ENCODE results near the gene GTPBP2. TPM values are rescaled to one million over a fixed set of nuclear protein-coding genes. Genes with fewer than 3 reads are reported as not detected.

GTPBP2 gene
- total and polyA plus RNA-seq, 2 of the 13 experiments (the other 11 are each of a cell fraction or from before 2014, with no cell fraction given), result 26.9 to 88.2 TPM

- TF ChIP-seq AKNA (CRISPR knock-in tag; IDR thresholded peaks at IDR 0.05; ENCODE audit: borderline replicate concordance), result no peak
- TF ChIP-seq DMAP1 (CRISPR knock-in tag; IDR thresholded peaks at IDR 0.05), result no peak
- TF ChIP-seq E2F2 (CRISPR knock-in tag; IDR thresholded peaks at IDR 0.05; ENCODE audit: borderline replicate concordance), result 0 out of 2 replicates have a peak, but pooled peaks have one; percentile 26
- peak; percentile 41; the same call in 1 of the 2 replicates for TF ChIP-seq ETV5 (CRISPR knock-in tag; IDR thresholded peaks at IDR 0.05; ENCODE audit: borderline replicate concordance)
- peak; percentile 76; the same call in 1 of the 2 replicates for TF ChIP-seq MEIS1 (CRISPR knock-in tag; IDR thresholded peaks at IDR 0.05; ENCODE audit: borderline replicate concordance)
- no peak for TF ChIP-seq ZBTB37 (CRISPR knock-in tag; IDR thresholded peaks at IDR 0.05)
- TF ChIP-seq CBX2 (IDR thresholded peaks at IDR 0.05; ENCODE audit: low read depth, low read length), result no peak
- TF ChIP-seq CBX2 (CRISPR knock-in tag; IDR thresholded peaks at IDR 0.05; ENCODE audit: low read depth), result no peak
- TF ChIP-seq ZNF784 (CRISPR knock-in tag; IDR thresholded peaks at IDR 0.05; ENCODE audit: borderline replicate concordance), result no peak
- TF ChIP-seq FOXJ3 (CRISPR knock-in tag; IDR thresholded peaks at IDR 0.05; ENCODE audit: borderline replicate concordance), result no peak
- TF ChIP-seq U2AF2 (IDR thresholded peaks at IDR 0.05; ENCODE audit: low read depth, low read length), result no peak
- TF ChIP-seq TBP (CRISPR knock-in tag; IDR thresholded peaks at IDR 0.05), result no peak; the same call in 1 of the 2 replicates
- TF ChIP-seq ELF4 (CRISPR knock-in tag; IDR thresholded peaks at IDR 0.05; ENCODE audit: borderline replicate concordance), result no peak
- no peak for TF ChIP-seq ZNF101 (CRISPR knock-in tag; IDR thresholded peaks at IDR 0.05; ENCODE audit: borderline replicate concordance, low read depth)
- TF ChIP-seq ZNF674 (CRISPR knock-in tag; IDR thresholded peaks at IDR 0.05; ENCODE audit: low read depth), result no peak; the same call in 1 of the 2 replicates
- TF ChIP-seq MEF2D (CRISPR knock-in tag; IDR thresholded peaks at IDR 0.05), result no peak
- TF ChIP-seq ZNF724P (CRISPR knock-in tag; IDR thresholded peaks at IDR 0.05; ENCODE audit: borderline replicate concordance), result no peak
- no peak for TF ChIP-seq SOX6 (IDR thresholded peaks at IDR 0.05)
- TF ChIP-seq SOX6 (CRISPR knock-in tag; IDR thresholded peaks at IDR 0.05), result no peak
- no peak for TF ChIP-seq ZNF83 (CRISPR knock-in tag; IDR thresholded peaks at IDR 0.05; ENCODE audit: borderline replicate concordance)
- no peak for TF ChIP-seq MAX (IDR thresholded peaks at IDR 0.05)
- TF ChIP-seq CBFB (CRISPR knock-in tag; IDR thresholded peaks at IDR 0.05), result no peak; the same call in 1 of the 2 replicates
- peak; percentile 29; the same call in 1 of the 2 replicates for TF ChIP-seq YEATS4 (CRISPR knock-in tag; IDR thresholded peaks at IDR 0.05; ENCODE audit: borderline replicate concordance)
Observed at GRCh38 chr6:43629104-43629504, at the start of gene GTPBP2 (continued).
